ENCODE data around the gene UBALD2. TPM values are rescaled to one million over a fixed set of nuclear protein-coding genes. Genes with fewer than 3 reads are reported as not detected.

UBALD2 gene
- total and polyA plus RNA-seq, 2 of the 13 experiments (the other 11 are each of a cell fraction or from before 2014, with no cell fraction given) = 3.3 to 89.7 TPM

GRCh38 chr17:76237859-76238313 is 27.3 kb upstream of the UBALD2 start (continued):
- no peak for TF ChIP-seq MNT (IDR thresholded peaks at IDR 0.05)
- TF ChIP-seq PAWR (CRISPR knock-in tag; IDR thresholded peaks at IDR 0.05; ENCODE audit: borderline replicate concordance) = no peak
- no peak; the same call in 1 of the 2 replicates for TF ChIP-seq ETV5 (CRISPR knock-in tag; IDR thresholded peaks at IDR 0.05; ENCODE audit: borderline replicate concordance)
- TF ChIP-seq ZNF564 (CRISPR knock-in tag; IDR thresholded peaks at IDR 0.05) = no peak
- TF ChIP-seq JUN (CRISPR knock-in tag; IDR thresholded peaks at IDR 0.05) = peak; percentile 51; the same call in 1 of the 2 replicates
- no peak for TF ChIP-seq ZNF569 (CRISPR knock-in tag; IDR thresholded peaks at IDR 0.05; ENCODE audit: borderline replicate concordance)
- no peak for TF ChIP-seq ZNF597 (CRISPR knock-in tag; IDR thresholded peaks at IDR 0.05)
- TF ChIP-seq BRCA1 (CRISPR knock-in tag; IDR thresholded peaks at IDR 0.05) = no peak
- TF ChIP-seq TFDP1 (CRISPR knock-in tag; IDR thresholded peaks at IDR 0.05; ENCODE audit: borderline replicate concordance) = no peak
- no peak for TF ChIP-seq RFX1 (IDR thresholded peaks at IDR 0.05)
- no peak for TF ChIP-seq NONO (IDR thresholded peaks at IDR 0.05)
- TF ChIP-seq NONO (CRISPR knock-in tag; conservative IDR thresholded peaks at IDR 0.05) = no peak
- TF ChIP-seq ZNF292 (CRISPR knock-in tag; IDR thresholded peaks at IDR 0.05; ENCODE audit: borderline replicate concordance, low read depth) = peak; percentile 51
- no peak for TF ChIP-seq ZBTB4 (CRISPR knock-in tag; IDR thresholded peaks at IDR 0.05; ENCODE audit: borderline replicate concordance)
- no peak for TF ChIP-seq ZNF687 (CRISPR knock-in tag; IDR thresholded peaks at IDR 0.05)
- peak; percentile 18 to 26; a peak in 1 of 4 replicates for TF ChIP-seq MAFK (conservative IDR thresholded peaks at IDR 0.05 in 1 of 2, IDR thresholded peaks at IDR 0.05 in 1 of 2; ENCODE audit: low read length in 2 of 2)
- TF ChIP-seq IRF9 (CRISPR knock-in tag; IDR thresholded peaks at IDR 0.05; ENCODE audit: borderline replicate concordance) = no peak

Data from HepG2 (cell line).